ENCODE data around the gene DENND1B. TPM values are rescaled to one million over a fixed set of nuclear protein-coding genes. Genes with fewer than 3 reads are reported as not detected.

The DENND1B gene
- total and polyA plus RNA-seq, 9 of the 15 experiments (the other 6 are each of a cell fraction or from before 2014, with no cell fraction given), result 2.1 to 12.1 (median 7.5) TPM

DNA sequence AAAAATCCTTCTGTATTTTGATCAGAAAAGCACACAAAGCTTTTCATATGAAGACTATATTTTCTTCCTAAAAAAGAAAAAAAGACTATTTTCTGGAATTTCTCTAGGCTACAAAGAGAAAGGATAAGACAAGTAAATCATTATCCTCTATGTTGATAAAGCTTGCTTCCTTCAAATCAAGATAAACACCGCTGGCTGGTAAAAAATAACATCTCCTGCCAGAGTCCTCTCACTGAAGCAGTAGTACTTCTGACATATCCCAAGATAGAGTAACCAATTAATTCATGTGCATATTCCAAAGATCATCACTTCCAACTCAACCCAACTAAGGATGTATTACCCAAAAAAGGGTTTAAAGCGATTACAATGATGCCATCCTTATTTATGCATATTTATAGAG is 34.3 kb downstream of the DENND1B start:
- BruUV-seq (replicated peaks), result no TSS peak
- peaks cover 0 to 6% of the 10 kb centered on the region in 2 experiments; a peak in 3 of 5 replicates for H3K4me1 ChIP-seq (replicated peaks in 1 of 2; ENCODE audit: control insufficient read depth in 2 of 2, insufficient read depth in 2 of 2, low read length in 2 of 2)
- intact Hi-C loops (cut with micrococcal nuclease), result no loop called here
- DNase-seq (ENCODE audit: extremely low read depth in 1 of 4, low spot score in 3 of 4), result no peak
- H4K20me1 ChIP-seq (replicated peaks; ENCODE audit: control insufficient read depth, insufficient read depth, low read length), result no peaks in the 10 kb centered on the region
- WGBS (ENCODE audit: insufficient coverage, low coverage, missing lambda C conversion rate), result 50% methylated on average over 2 of the region's 2 CpGs
- no peak overlapping the region for H3K4me3 ChIP-seq
- H2AFZ ChIP-seq (ENCODE audit: low read depth, low read length), result no peak overlapping the region
- no peak for FAIRE-seq
- TF ChIP-seq SRF (CRISPR knock-in tag; IDR thresholded peaks at IDR 0.05) (no peak), CBX8 (IDR thresholded peaks at IDR 0.05; ENCODE audit: borderline replicate concordance, extremely low read depth, low read depth, low read length, poor library complexity, severe bottlenecking) (no peak), PHF20 (IDR thresholded peaks at IDR 0.05; ENCODE audit: partially characterized antibody) (no peak), ESRRB (CRISPR knock-in tag; IDR thresholded peaks at IDR 0.05; ENCODE audit: borderline replicate concordance) (no peak), ZNF507 (tag; conservative IDR thresholded peaks at IDR 0.05) (no peak), HDAC1 (IDR thresholded peaks at IDR 0.05) (no peak), ETS2 (tag; IDR thresholded peaks at IDR 0.05; ENCODE audit: borderline replicate concordance, poor library complexity, severe bottlenecking) (no peak)
- no peaks in the 10 kb centered on the region for H3K27me3 ChIP-seq (ENCODE audit: control insufficient read depth in 2 of 2, insufficient read depth in 2 of 2, low read length in 2 of 2)
- no peaks in the 10 kb centered on the region for H3K36me3 ChIP-seq (ENCODE audit: control insufficient read depth, insufficient read depth, low read length)
- in situ Hi-C loops (cut with MboI), result no loop called here
- no peak overlapping the region for H3K9ac ChIP-seq (ENCODE audit: insufficient read depth in 1 of 2, low read depth in 2 of 2, low read length in 2 of 2)
- no peak overlapping the region for H3K27ac ChIP-seq (ENCODE audit: extremely low read depth, low read depth, low read length)
- ChIA-PET POLR2A (interaction anchor here (0.7 kb wide), 1 partner anchor 14 kb away, joined by 3 read pairs; no protein-coding TSS in a partner anchor), CTCF (ENCODE audit: low intra/inter-chr PET ratio) (interaction anchor here (0.6 kb wide), 1 partner anchor 13 kb away, joined by 4 read pairs; no protein-coding TSS in a partner anchor)
- no peak for ATAC-seq
- no peaks in the 10 kb centered on the region; the same call in 1 of the 3 replicates for H3K79me2 ChIP-seq (ENCODE audit: control insufficient read depth, insufficient read depth, low read length)
- H3K4me2 ChIP-seq (ENCODE audit: insufficient read depth, low read length), result no peak overlapping the region
- H3K9me3 ChIP-seq (replicated peaks; ENCODE audit: control insufficient read depth, insufficient read depth, low read depth, low read length), result no peaks in the 10 kb centered on the region
- H3K9me1 ChIP-seq (ENCODE audit: control insufficient read depth, insufficient read depth, low read length), result no peaks in the 10 kb centered on the region
